Panc1 (cell line): ENCODE data around the gene UBE2Q2.

Experiments used
- CTCF ChIP-seq: fragments of 450-650 bp; IDR thresholded peaks from 2 replicates; pipeline ENCODE4 v1.5.1; 2017; ENCODE audit warnings: mild to moderate bottlenecking
- POLR2AphosphoS5 ChIP-seq: IDR thresholded peaks from 2 replicates; pipeline ENCODE4 v1.6.1; 2012; ENCODE audit warnings: mild to moderate bottlenecking, low read depth, low read length, moderate library complexity
- TF ChIP-seq, protein P1 (sequence below), 2 experiments: IDR thresholded peaks; 2 replicates each; pipeline ENCODE4 v1.6.1; 2011 to 2012; ENCODE audit warnings: low read depth in 2 of 2, control low read depth in 1 of 2, low read length in 1 of 2, mild to moderate bottlenecking in 1 of 2, moderate library complexity in 1 of 2; ENCODE audit not compliant: insufficient read depth in 1 of 2

- TF ChIP-seq CTCF (no peak), POLR2AphosphoS5 (no peak)
- TF ChIP-seq, protein P1, sequence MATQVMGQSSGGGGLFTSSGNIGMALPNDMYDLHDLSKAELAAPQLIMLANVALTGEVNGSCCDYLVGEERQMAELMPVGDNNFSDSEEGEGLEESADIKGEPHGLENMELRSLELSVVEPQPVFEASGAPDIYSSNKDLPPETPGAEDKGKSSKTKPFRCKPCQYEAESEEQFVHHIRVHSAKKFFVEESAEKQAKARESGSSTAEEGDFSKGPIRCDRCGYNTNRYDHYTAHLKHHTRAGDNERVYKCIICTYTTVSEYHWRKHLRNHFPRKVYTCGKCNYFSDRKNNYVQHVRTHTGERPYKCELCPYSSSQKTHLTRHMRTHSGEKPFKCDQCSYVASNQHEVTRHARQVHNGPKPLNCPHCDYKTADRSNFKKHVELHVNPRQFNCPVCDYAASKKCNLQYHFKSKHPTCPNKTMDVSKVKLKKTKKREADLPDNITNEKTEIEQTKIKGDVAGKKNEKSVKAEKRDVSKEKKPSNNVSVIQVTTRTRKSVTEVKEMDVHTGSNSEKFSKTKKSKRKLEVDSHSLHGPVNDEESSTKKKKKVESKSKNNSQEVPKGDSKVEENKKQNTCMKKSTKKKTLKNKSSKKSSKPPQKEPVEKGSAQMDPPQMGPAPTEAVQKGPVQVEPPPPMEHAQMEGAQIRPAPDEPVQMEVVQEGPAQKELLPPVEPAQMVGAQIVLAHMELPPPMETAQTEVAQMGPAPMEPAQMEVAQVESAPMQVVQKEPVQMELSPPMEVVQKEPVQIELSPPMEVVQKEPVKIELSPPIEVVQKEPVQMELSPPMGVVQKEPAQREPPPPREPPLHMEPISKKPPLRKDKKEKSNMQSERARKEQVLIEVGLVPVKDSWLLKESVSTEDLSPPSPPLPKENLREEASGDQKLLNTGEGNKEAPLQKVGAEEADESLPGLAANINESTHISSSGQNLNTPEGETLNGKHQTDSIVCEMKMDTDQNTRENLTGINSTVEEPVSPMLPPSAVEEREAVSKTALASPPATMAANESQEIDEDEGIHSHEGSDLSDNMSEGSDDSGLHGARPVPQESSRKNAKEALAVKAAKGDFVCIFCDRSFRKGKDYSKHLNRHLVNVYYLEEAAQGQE (IDR thresholded peaks at IDR 0.05; ENCODE audit: insufficient read depth in 1 of 2, low read depth in 2 of 2, low read length in 1 of 2), result no peak
Observed at GRCh38 chr15:75864213-75865059, 21.2 kb downstream of the UBE2Q2 start.
